GM18868 (cell line): Measurements from ENCODE around the gene HOOK1.
"Not testable (repeated sequence)": the region's sequence is repeated elsewhere in the genome, so short reads cannot be mapped to it uniquely, and the experiment has no call there.

Experiments used
- ATAC-seq: cut with Tn5 transposase; IDR thresholded peaks from one replicate; pipeline ENCODE4 v1.9.1; 2021; ENCODE audit warnings: mild to moderate bottlenecking, moderate library complexity; ENCODE audit not compliant: unreplicated experiment

The HOOK1 gene

DNA sequence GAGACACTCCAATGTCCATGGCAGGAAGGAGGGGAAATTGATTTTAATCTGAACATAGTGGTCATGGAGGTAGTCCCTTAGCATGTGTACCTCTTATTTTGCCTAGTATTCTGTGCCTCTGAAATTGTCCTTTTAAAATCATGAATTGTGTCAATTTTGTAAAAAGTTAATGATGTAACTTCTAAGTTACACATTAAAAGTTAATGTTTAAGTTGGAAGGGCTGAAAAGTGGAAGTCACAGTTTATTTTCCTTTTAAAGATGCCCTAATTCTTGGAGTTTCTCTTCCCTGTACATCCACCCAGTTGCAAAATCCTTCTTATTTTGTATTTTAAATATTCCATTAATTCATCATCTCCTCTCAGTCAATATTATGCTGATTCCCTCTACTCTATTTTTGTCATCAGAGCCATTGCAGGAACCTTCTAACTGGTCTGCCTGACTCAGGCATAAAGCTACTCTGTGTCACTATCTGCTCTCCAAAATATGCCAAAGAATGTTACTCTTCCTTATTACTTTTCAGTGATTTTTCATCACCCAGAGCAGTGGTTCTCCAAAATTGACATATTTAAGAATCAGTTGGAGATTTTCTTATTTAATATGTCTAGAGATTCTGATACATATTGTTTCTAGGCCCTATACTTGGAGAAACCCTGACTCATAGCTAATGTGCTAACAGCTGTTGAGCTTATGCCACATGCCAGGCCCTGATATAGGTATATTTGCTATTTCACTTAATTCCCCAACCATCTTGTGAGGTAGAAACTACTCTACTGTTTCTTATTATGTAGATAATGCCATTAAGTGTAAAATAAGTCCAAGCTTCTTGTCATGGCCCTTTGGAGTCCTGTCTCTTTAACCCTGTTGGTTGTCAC is 5.1 kb downstream of the HOOK1 start:
- no peak for ATAC-seq

DNA sequence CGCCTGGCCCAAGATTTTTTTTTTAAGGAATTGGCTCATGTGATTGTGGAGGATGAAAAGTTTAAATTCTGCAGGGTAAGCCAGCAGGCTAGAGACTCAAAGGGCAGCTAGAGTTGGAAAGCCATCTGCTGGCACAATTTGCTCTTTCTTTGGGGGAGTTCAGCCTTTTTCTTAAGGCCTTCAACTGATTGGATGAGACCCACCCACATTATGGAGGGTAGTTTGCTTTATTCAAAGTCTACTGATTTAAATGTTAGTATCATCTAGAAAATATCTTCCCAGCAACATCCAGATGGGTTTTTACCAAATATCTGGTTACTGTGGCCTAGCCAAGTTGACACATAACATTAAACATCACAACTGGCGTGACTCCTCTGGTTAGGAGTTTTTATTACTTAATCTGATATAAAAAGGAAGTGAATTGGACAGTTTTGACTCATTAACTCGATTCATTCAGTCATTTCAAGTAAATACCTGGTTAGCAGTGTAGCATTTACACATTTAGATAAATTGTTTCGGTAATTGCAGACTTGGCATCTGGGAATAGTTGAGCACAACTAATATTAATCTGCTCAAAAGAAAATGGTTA is 12.4 kb downstream of the HOOK1 start:
- ATAC-seq: no peak

DNA sequence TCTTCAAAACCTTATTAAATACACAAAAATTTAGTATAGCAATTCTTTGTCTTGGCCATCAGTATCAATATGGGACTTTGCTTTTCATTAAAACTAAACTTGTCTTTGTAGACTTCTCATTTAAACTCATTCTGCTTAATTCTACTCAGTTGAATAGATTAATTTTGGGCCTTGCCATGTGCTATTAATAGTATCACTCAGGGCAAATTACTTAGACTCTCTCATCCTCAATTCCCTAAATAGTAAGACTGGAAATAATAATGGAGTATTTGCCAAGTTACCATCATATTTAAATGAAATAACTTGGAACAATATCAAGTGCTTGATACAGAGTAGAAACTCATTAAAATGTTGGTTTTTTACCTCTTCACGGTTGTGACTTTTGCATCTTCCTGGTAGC is 13.4 kb downstream of the HOOK1 start:
- ATAC-seq: no peak

DNA sequence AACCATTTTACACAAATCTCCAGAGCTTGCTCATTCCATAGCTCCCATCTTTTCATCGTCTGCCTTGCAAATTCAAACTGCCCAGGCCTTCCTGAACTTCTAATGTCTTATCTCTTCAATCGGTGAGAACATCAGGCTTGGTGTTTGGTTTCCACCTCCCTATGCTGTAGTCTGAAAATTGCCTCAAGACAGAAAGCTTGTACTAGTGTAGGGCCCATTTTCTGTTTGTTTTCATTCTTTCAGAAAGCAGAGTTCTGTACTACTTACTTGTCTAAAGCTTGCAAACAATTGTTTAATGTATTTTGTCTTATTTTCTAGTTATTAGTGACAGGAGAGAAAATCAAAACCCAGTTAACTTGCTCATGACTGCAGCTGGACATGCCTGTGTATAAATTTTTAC is 16.8 kb downstream of the HOOK1 start:
- no peak for ATAC-seq

DNA sequence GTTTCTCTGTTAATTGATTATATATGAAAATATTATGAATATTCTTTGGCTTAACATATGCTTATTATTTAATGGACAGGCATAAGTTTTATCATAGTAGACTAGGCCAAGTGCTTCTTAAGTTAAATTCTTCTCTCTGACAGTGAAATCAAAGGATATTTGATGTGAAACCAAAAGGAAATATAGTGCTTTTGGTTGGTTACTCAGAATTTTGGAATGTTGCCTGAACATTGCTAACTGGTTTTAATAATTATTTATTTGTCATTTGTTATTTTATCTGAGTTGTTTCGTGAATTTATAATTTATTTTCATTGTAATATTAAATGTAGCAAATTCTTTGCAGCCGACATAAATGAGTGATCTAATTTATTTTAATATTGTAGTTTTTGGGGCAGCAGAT is 18.3 kb downstream of the HOOK1 start:
- no peak for ATAC-seq

DNA sequence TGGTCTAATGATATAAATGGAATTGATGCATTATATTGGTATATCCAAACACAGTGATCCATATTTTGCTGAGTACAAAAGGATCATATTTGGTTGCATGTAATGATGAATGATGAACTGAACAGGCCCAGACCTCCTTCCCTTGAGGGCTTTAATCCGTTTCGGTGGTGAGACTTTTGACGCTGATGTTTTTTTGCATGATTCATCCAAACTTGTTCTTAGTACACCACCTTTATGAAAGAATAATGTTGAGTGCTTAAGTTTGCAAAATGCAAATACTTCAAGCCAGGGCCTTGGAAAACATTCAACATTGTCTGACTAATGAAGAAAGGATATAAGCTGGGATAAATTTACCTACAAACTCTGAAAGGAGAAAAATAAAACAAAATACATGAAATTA is 19.2 kb downstream of the HOOK1 start:
- ATAC-seq: no peak

DNA sequence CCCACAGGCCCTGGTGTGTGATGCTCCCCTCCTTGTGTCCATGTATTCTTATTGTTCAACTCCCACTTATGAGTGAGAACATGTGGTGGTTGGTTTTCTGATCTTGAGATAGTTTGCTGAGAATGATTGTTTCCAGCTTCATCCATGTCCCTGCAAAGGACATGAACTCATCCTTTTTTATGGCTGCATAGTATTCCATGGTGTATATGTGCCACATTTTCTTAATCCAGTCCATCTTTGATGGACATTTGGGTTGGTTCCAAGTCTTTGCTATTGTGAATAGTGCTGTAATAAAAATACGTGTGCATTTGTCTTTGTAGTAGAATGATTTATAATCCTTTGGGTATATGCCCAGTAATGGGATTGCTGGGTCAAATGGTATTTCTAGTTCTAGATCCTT is 23.1 kb downstream of the HOOK1 start:
- ATAC-seq: not testable (repeated sequence)

DNA sequence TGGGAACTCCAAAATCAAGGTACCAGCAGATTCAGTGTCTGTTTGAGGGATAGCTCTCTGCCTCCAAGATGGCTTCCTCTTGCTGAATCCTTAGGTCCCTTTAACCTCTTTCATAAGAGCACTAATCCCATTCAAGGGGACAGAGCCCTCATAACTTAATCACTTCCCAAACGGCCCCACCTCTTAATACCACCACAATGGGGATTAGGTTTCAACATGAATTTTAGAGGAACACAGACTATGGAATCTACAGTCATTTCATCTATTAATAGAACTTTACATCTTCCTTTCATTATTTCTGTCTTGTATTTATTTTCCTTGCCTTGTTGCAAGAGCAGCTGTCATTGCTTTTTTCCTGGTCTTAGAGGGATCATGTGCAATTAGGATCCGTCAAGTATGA is 30.3 kb downstream of the HOOK1 start:
- ATAC-seq: no peak

DNA sequence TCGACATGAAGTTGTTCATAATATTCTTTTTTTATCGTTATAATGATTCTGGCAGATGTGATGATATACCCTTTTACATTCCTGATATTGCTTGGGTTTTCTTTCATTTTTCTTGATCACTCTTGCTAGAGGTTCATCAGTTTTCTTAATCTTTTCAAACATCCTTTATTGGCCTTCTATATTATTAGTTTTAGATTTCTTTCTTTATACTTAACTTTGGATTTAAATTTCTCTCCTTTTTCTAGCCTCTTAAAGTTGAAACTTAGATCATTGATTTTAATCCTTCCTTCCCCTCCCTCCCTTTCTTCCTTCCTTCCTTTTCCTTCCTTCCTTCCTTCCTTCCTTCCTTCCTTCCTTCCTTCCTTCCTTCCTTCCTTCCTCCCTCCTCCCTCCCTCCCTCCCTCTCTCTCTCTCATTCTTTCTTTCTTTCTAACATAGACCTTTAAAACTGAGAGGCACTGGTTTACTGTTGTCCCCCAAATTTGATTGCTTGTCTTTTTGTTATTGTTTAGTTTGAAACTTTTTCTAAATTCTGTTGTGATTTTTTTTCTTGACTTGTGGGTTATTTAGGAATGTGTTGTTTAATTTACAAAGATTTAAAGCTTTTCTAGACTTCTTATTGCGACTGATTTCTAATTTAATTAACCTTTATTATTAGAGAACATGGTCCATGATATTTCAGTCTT is 31.6 kb downstream of the HOOK1 start:
- ATAC-seq: no peak

DNA sequence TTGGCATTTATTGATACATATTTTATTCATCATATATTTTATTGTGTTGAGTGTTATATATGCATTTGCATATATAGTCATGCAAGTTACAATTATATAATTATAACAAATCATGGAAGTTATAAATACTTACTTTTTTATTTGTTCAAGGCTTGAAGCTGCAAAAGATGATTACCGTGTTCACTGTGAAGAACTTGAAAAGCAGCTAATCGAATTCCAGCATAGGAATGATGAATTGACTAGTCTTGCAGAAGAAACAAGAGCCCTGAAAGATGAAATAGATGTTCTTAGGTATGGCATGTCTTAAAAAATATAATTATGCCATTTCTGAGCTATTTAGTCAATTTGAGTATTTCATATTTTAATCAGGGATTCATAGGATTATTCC is 32.1 kb downstream of the HOOK1 start:
- no peak for ATAC-seq

DNA sequence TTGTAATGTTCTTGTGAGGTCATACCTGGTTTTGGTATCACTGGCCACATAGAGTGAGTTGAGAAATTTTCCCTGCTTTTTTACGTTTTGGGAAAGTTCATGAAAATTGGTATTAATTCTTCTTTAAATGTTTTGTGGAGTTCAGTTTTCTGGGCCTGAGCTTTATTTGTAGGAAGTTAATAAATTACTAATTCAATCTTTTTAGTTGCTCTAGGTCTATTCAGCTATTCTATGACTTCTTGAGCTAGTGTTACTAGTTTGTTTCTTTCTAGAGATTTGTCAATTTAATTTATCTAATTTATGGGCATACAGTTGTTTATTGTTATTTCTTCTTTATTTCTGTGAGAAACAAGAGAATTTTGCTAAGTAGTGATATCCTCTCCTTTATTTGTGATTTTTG is 37.4 kb downstream of the HOOK1 start:
- ATAC-seq: no peak

DNA sequence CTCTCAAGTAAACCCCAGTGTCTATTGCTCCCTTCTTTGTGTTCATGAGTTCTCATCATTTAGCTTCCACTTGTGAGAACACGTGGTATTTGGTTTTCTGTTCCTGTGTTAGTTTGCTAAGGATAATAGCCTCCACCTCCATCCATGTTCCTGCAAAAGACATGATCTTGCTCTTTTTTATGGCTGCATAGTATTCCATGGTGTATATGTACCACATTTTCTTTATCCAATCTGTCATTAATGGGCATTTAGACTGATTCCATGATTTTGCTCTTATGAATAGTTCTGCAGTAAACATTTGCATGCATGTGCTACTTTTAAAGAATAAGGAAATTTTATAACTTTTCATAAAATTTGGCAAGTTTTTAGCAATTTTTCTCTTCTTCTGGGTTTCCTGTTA is 40.5 kb downstream of the HOOK1 start:
- not testable (repeated sequence) for ATAC-seq

DNA sequence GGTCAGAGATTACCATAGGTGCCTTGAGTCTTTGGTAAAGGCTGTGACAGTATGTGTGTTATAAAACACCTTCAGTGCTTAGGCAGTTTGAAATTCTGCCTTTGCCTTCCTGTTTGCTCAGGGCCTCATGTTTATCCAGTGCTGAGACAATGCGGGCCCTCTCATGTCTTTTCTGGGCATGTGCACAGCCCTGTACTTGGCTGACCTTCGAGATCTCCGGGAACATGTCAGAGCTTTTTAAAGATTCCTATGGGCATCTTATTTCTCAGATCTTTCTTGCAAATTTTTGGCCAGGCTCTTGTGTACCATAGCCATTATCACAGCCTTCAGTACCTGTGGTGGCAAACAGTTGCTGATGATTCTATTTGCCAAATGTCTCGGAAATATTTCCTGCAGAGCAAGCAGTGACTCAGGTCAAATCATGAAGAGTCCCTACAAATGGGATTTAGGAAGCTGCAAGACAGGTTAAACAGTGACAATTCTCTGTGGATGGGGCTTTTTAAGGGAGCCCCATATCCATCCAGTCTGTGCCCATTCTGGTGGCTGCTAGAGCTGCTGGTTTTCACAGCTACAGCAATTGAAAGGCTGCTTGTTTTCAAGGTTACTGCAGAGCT is 42.1 kb downstream of the HOOK1 start:
- no peak for ATAC-seq

DNA sequence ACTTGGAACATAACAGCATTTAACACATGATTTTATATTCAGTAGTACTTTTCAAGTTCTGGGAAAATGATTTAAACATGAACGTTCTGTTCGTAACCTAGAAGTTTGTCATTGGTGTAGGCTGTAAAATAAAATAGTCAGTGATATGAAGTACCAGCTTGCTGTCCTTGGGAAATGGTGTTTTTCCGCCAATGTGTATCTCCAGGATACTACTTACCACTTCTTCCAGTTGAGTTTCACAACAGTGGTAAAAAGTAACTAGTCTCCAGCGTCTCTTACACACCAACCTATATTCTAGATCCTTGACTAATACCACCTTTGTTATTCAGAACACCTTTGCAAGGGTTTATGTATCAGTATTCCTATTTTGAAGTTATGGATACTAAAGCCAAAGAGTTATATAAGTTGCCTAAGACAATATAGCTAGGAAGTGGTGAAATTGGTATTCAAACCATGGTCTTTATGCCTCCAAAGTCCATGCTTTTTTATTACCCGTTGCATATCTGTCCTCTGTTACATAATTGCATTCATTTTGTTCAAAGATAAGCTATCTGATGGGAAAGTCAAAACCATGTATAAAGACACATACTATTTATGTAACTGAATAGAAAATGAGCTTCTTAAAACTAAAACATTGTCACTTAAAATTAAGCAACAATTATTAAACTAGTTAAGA is 43.1 kb downstream of the HOOK1 start:
- no peak for ATAC-seq

DNA sequence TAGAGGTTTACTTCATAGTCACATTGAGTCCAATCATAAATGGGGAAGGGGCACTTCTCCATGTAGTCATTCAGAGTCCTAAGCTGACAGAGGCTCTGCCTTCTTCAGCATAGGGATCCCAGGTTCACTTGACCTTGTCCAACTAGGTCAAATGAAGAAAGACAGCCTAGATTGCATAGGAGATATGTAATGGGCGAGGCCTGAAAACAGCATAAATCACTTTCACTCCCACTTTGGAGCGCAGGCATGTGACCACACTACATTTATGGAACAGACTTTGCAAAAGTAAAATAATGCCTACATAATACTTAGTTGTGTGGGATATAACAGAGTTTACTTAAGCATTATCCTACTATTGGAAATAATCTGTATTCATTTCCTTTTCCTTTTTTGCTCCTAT is 51.7 kb downstream of the HOOK1 start:
- ATAC-seq: no peak

DNA sequence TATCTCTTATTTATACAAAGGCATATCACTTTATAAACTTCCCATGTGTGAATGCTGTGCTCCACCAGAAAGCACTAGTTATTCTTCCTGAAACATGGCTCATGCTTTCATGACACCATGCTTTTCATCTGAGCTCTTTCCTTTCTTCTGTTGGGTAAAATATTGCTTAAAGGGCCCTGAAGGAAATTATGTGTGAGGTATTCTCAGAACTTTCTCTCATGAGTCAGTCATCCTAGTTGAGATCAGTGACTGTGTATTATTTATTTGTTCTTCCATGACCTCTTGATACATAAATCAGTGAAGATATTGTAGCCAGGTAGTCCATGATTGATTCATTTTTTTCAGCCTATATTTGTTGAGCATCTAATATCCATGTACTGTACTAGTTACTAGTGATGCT is 57.0 kb downstream of the HOOK1 start:
- ATAC-seq: no peak

DNA sequence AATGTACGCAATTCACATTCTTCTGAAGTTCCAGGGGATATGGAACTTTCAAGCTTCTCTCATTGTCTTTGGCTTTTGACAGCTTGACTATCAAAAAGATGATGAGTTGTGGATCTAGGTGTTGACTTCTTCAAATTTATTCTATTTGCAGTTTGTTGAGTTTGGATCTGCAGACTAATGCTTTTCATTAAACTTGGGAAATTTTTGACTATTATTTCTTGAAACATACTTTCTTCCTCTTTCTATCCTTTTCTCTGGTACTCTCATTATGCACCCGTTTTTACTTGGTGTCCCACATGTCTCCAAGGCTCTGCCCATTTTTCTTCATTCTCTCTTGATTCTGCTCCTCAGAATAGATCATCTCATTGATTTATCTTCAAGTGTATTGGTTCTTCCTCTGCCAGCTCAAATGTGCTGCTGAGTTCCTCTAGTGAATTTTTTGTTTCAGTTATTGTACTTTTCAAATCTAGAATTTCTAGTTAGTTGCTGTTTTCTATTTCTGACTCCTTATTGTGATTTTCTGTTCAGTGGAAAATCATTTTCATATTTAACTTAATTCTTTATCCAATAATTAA is 62.4 kb downstream of the HOOK1 start:
- no peak for ATAC-seq

DNA sequence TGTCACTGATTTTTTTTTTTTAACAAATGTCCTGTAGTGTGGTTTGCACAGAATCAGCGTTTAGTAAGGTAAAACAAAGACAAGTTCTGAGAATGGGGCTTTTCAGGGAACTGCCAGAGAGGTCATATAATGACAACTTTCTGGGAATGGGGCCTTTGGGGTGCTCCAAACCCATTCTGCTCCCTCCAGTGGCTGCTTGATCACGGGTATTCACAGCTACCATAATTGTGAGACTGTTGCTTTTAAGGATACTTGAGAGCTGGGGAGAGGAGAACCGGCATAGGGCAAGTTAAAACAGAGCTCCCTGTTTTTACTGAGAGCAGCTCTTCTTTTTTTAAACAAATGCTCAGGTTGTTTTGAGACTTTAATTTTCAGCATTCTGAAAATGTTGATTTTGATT is 63.6 kb downstream of the HOOK1 start:
- no peak for ATAC-seq

DNA sequence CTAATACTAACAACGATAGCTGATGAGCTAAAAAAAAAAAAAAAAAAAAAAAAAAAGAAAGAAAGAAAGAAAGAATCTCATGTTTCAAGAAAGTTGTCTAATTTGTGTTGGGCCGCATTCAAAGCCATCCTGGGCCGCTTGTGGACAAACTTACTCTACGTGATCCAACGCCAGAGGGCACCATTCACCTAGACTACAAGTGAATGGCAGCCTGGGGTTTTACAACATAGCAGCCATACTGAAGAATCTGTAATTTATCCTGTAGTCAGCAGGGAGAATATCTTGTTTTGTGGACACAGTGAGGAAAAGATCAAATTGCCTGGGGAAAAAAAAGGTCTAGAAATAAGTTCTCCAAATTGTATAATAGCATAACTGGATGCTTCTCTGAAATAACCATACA is 64.8 kb downstream of the HOOK1 start:
- ATAC-seq: peak; percentile 87

DNA sequence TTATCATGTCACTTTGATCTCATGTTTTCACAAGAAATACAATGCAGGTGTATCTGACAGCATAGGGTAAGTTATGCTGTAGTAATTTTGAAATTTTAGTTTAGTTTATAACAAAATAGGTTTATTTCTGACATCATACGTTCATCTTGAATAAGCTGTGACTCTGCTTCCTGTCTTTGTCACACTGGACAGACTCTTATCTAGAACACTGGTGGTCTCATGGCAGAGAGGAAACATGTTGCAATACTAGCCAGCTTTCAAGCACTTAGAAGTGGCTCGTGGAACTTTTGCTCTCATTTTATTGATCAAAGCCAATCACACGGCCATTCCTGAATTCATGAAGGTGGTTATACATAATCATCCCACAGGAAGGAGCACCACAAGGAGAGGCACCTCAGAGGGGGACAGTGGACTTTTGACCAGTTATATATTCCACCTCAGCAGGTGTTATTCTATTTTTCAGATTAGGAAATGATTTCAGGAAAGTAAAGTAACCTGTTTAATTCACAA is 65.3 kb downstream of the HOOK1 start:
- ATAC-seq: no peak

DNA sequence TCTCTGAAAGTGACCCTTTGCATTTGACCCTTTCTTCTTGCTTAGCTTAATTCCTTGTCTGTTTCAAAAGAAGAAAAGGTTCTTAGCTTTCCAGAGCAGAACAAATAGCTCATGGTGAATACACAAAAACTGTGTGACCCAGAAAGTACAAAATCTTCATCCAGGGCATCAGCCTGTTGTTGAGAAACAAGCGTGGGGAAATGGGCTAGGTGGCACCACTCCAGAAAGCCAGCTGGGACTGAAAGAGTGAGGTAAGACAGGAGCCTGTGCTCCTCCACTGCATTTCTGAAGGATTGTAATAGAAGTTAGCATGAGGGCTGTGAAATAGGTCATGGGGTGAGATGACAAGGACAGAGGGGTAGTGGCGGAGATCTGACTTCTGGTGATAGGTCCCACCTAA is 66.0 kb downstream of the HOOK1 start:
- ATAC-seq: no peak
